Calu3 (cell line): ENCODE results near the gene BBOX1. TPM values are rescaled to one million over a fixed set of nuclear protein-coding genes. Genes with fewer than 3 reads are reported as not detected.

Experiments used
- BruUV-seq: library from RNA; stranded (reverse); fragments of 400-500 nt; replicated peaks from 2 replicates; lab custom pipeline; 2021; lab: Mats Ljungman, UMichigan
- CTCF ChIA-PET: fragments of 300-600 bp; sonication (Branson Sonifier 250); formaldehyde crosslinking; loops from one replicate; lab custom pipeline; 2022; ENCODE audit warnings: antibody characterized with exemption; lab: Charles Lee
- DNase-seq: peaks from one replicate; pipeline ENCODE4 v3.0.0; 2022
- H3K27ac Mint-ChIP-seq: one replicate; pipeline ENCODE4 v1.8.0; 2022; ENCODE audit warnings: mixed read lengths; ENCODE audit not compliant: unreplicated experiment
- H3K27me3 Mint-ChIP-seq: one replicate; pipeline ENCODE4 v1.8.0; 2022; ENCODE audit warnings: mixed read lengths; ENCODE audit not compliant: unreplicated experiment
- H3K36me3 Mint-ChIP-seq: one replicate; pipeline ENCODE4 v1.8.0; 2022; ENCODE audit warnings: mild to moderate bottlenecking, moderate library complexity, mixed read lengths; ENCODE audit not compliant: insufficient read depth, unreplicated experiment
- H3K4me1 Mint-ChIP-seq: one replicate; pipeline ENCODE4 v1.8.0; 2022; ENCODE audit warnings: mild to moderate bottlenecking, low read depth, mixed read lengths; ENCODE audit not compliant: unreplicated experiment
- H3K4me3 Mint-ChIP-seq: one replicate; pipeline ENCODE4 v1.8.0; 2022; ENCODE audit warnings: mild to moderate bottlenecking, low read depth, moderate library complexity, mixed read lengths; ENCODE audit not compliant: unreplicated experiment
- H3K9me3 Mint-ChIP-seq: one replicate; pipeline ENCODE4 v1.8.0; 2022; ENCODE audit warnings: low read depth, mixed read lengths; ENCODE audit not compliant: unreplicated experiment
- CTCF ChIP-seq: fragments of 200-600 bp; IDR thresholded peaks from one replicate; pipeline ENCODE4 v1.8.0; 2022; ENCODE audit warnings: antibody characterized with exemption; ENCODE audit not compliant: unreplicated experiment
- intact Hi-C: fragments of 100-400 bp; cut with micrococcal nuclease; formaldehyde crosslinking; loops from one replicate; pipeline ENCODE4 v1.10.0; 2022; ENCODE audit not compliant: unreplicated experiment
- total RNA-seq: library from RNA; stranded (reverse); gene quantifications from 2 replicates; pipeline ENCODE4 v1.2.3, GENCODE V29; 2022

BBOX1 gene
- total RNA-seq, 1 experiment from 2014 or later = not detected

- Mint-ChIP-seq H3K36me3 (no peaks in the 10 kb centered on the region), H3K27ac (no peak overlapping the region), H3K9me3 (no peaks in the 10 kb centered on the region), H3K4me3 (no peak overlapping the region), H3K27me3 (no peaks in the 10 kb centered on the region), H3K4me1 (peaks cover 11% of the 10 kb centered on the region)
- CTCF ChIA-PET = interaction anchor here (0.6 kb wide), 1 partner anchor 142 kb away, joined by 3 read pairs; no protein-coding TSS in a partner anchor
- intact Hi-C loops = no loop called here
- no TSS peak for BruUV-seq
- DNase-seq = no peak
- no peak for TF ChIP-seq CTCF
Measured at GRCh38 chr11:27138716-27139115, 98.1 kb downstream of the BBOX1 start.

- Mint-ChIP-seq H3K4me1 (peaks cover 11% of the 10 kb centered on the region), H3K9me3 (no peaks in the 10 kb centered on the region), H3K27ac (no peak overlapping the region), H3K27me3 (no peaks in the 10 kb centered on the region), H3K4me3 (no peak overlapping the region), H3K36me3 (no peaks in the 10 kb centered on the region)
- no peak for TF ChIP-seq CTCF
- DNase-seq = no peak
- CTCF ChIA-PET = no interaction called here
- intact Hi-C loops = no loop called here
- no TSS peak for BruUV-seq
Measured at GRCh38 chr11:27139742-27140367, 99.2 kb downstream of the BBOX1 start.

GRCh38 chr11:27141576-27141975 lies 101.0 kb downstream of the BBOX1 start:
- CTCF ChIA-PET = interaction anchor here (0.9 kb wide), 1 partner anchor 150 kb away, joined by 3 read pairs; no protein-coding TSS in a partner anchor
- Mint-ChIP-seq H3K27ac (no peak overlapping the region), H3K4me3 (no peak overlapping the region), H3K9me3 (no peaks in the 10 kb centered on the region), H3K27me3 (no peaks in the 10 kb centered on the region), H3K36me3 (no peaks in the 10 kb centered on the region), H3K4me1 (peaks cover under 1% of the 10 kb centered on the region)
- no peak for TF ChIP-seq CTCF
- BruUV-seq = no TSS peak
- no peak for DNase-seq
- intact Hi-C loops = no loop called here

GRCh38 chr11:27147916-27148315 lies 107.3 kb downstream of the BBOX1 start:
- H3K4me1 Mint-ChIP-seq = no peaks in the 10 kb centered on the region
- no peak for DNase-seq
- H3K27ac Mint-ChIP-seq = no peak overlapping the region
- no peaks in the 10 kb centered on the region for H3K27me3 Mint-ChIP-seq
- TF ChIP-seq CTCF = no peak
- intact Hi-C loops = no loop called here
- CTCF ChIA-PET = no interaction called here
- no TSS peak for BruUV-seq
- no peaks in the 10 kb centered on the region for H3K9me3 Mint-ChIP-seq
- no peak overlapping the region for H3K4me3 Mint-ChIP-seq
- H3K36me3 Mint-ChIP-seq = no peaks in the 10 kb centered on the region
